Measurements from ENCODE around the gene TEX26.

TEX26 gene

DNA sequence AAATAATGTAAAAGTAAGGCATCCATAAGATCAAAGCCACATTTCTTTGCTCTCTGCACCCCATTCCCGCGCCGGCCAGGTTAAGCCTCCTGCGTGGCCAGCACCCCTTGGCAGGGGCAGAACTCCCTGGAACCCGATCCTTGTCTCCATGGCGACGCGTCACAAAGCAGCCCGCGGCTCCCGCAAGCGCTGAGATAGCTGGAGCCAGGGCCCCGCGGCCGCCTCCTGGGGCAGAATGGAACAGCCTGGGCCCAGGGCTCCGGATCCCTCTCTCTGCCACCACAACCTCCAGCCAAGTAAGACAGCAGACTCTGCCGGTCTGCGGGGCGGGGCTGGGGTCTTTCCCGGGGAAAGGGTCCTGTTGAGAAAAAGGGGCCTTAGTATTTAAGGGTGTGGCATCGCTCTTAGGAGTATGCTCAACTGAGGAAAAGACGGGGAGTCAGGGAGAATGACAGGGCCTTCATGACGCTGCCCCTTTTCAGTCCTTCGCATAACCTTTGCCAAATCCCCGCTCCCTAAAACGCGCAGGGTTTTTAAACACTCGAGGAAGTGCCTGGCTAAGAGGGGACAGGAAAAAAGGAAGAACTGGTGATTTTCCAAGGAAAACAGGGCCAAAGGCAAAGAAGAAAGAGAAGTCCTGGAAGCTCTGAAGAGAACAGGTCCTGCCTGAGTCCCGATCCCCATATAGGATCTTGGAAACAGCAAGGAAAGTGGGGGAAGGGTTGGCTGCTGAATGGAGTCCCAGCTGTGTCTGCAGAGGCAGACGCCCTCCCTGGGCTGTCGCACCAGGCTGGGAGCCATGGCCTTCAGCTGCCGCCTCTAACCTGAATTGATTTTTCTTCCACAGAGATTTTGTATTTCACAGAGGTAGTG, at the start of gene TEX26:
TSS of gene TEX26 (plus strand) at position 176 of the 873 bp plus-strand sequence. CDS start at position 236, 60 bp downstream.
- no peak for DNase-seq

DNA sequence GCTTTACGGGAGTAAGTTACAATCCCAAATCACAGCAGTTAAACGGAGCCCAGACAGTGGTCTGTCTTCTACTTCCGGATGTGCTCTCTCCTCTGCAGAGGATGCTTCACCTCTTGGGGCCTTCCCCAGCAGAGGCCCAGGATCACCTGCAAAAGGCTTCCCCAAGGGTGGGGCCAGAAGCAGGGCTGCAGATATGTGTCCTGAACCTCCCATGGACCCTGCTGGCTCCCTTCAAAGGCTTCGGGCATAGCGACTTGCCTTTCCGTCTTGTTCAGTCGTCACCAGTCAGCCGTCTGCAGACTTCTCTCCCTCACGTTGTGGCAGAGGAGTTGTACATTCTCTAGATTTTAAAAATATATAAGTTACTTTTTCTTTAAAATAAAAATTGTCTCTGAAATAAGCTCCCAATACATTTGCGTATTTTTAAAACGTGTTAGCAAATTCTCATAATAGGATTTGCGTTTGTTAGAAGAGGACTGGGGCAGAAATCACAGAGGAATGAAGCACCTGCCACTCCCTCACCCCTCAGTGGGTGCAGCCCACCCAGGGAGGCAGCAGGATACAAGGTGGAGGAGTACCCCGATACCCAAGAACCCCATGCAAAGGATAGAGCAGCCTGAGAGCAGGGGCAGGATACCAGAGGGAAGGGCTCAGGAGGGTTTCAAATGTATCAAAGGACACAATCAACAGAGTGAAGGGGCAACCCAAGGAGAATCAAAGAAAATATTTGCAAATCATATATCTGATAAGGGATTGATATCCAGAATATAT, 49.3 kb upstream of the TEX26 start:
- no peak for DNase-seq

DNA sequence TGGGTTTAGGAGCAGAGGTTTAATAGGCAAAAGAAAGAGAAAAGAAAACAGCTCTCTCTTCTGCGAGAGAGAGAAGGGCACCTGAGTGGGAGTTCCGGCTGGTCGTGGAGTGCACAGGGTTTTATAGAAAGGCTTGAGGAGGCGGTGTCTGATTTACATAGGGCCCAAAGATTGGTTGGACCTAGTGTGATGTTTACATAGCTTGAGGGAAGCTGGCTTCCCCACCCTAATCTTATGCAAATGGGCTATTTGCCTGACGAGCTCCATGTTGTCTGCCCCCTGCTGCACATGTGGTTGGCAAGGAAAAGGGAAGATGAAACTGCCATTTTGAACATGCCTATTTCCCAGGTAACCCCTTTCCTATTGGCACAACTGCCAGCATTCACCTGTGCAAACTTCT, 47.9 kb upstream of the TEX26 start:
- DNase-seq: no peak

DNA sequence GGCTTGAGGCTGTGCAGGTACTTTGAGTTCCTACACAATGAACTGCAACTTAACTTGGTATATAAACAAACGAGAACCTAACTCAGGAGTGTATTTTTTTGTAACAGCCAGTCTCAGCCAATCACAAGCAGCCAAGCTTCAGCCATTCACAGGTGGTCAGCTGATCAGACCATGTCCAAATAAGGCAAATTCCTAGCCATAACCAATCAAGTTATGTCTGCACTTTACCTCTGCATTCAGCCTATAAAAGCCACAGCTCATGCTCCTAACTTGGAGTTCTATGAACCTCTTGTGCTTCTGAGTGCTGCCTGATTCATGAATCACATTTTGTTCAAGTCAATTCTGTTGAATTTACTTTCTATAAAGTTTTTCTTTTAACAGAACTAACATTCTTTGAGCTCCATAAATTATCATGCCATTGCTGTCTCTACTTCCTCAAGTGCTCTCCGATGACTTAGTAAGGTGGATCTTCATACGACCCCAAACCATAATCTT, 43.2 kb upstream of the TEX26 start:
- DNase-seq: no peak

DNA sequence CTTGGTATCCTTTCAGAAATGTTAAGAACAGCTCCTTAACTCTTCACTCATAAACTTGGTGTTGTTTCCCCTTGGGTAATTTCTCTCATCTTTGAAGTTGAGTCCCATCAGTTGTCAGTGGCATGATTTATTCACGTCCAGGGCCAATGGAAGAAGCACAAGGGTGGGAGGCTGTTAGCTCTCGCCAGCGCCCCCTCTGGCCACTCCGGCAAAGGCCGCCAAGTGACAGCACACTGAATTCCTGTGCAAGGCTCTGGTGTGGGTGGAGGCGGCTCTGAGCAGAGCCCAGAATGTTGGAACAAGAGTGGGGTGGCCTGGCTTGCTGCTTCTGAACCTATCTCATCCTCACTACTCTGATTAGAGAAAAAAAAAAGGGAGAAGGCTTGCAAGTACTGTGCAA, 39.5 kb upstream of the TEX26 start:
- no peak for DNase-seq

DNA sequence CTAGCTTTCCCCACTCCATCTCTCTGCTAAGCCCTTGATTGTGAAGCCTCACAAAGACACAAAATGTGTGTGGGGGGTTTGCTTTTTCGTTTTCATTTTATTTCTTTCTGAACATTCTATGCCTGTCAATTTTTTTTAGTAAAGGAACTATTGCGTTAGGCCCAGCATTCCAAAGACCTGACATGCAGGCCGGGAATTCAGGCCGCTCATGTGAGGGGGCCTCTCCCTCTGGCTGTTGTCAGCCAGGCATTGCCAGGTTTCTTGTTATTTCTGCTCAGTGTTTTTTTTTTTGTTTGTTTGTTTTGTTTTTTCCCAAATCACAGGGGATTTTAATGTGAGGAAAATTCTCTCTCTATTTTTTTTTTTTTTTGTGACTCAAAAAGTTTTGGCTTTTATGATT, 36.7 kb upstream of the TEX26 start:
- DNase-seq: no peak

DNA sequence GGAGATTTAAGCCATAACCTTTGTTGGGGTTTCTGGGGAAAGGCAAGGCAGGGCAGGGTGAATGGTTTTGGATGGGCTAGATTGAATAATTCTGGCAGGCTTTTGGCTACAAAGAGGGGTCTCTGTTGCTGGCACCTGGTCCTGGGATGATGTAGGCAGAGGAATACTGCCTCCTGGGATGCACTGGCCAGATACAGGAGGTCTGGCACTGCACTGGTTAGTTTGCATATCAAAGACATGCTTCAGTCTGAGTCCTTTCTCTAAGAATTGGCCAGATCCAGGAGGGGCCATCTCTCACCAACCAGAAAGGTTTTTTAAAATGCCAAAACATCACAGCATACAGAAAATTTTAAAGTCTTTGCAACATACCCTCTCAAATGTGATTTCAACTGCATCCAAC, 34.4 kb upstream of the TEX26 start:
- no peak for DNase-seq

DNA sequence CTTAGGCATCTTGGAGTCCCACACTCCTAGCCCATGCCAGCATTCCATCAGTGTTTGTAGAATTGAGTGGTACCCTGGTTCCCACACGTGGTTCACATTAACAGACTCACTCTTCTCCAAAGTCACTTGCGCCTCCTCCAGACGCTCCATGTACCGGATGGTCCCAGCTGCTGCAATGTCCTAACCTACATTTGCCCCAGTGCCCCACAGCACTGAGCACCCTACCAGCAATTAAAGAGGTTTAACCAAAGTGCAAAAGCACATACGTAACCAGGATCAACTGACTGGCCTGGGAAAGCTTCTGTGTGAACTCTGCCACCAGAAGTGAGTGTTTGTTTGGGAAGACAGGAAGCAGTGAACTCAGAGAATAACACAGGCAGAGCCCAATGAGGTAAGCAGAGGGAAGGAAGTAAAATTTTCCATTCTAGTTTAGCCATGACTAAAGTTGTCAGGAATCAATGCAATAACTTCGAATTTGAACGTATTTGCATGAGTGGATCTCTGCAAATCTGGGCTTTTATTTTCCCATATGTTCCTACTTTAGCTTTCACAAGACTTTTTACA, 33.7 kb upstream of the TEX26 start:
- DNase-seq: no peak

DNA sequence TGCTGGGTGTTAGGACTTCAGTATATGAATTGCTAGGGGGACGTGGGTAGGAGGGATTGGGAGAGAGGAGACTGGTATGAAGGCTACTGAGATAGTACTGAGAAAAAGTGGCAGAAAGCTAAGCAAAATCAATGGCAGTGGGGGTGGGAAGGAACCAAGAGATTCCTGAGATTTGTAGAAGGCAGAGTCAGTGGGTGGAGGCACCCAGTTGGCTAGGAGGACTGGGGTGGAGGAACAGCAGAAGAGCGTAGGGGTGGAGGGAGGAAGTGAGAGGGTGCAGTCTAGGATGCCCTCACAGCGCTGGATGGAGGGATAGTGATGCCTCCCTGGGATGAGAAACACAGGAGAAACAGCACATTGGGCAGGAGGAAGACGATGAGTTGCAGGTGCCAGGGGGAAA, 32.0 kb upstream of the TEX26 start:
- no peak for DNase-seq

DNA sequence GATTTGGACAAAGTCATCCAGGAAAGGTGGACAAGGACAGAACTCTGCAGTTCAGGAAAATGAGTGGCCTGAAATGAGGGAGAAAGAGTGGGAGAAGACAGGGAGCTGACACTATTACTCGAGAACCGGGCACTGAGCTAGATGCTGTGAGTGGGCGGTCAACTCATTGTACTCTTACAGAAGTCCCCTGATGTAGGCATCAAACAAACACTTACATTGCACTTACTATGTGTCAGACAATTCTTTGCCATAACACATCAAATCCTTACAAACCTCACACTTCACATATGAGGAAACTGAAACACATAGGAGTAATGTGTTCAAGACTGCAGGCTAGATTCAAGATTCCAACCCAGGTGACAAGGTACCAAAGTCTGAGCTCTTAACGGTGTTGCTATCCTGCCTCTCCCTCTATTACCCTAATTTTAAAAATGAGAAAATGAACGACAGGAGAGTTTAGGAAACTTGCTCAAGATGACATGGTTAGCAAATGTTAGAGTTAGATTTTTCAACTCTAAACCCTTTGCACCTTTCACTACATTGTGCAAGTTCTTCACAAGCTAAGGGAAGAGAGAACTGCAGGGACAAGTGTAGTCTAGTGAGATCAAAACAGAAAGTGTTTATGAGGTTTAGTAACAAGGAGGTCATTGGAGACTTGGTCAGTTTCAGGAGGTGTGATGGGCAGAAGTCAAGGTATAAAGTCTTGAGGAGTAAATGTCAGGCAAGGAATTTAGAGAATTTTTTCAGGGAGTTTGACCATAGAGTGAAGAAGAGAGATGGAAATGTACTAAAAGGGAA, 31.3 kb upstream of the TEX26 start:
- DNase-seq: no peak

DNA sequence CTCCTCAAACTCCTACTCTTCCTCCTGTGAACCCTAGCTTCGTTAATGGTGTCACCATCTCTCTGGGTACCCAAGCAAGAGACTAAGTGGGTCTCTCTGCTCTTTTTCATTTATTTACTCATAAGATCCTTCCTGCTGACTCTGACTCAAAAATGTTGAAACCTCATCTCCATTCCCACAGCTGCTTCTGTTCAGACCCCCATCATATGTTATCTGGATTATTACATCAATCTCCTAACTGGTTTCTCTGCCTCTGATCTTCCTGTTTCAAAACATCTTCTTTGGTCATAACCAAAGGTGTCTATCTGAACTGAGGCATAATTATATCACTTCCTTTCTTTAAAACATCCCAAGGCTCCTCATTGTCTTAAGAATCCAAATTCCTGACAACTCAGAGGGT, 28.4 kb upstream of the TEX26 start:
- DNase-seq: no peak

DNA sequence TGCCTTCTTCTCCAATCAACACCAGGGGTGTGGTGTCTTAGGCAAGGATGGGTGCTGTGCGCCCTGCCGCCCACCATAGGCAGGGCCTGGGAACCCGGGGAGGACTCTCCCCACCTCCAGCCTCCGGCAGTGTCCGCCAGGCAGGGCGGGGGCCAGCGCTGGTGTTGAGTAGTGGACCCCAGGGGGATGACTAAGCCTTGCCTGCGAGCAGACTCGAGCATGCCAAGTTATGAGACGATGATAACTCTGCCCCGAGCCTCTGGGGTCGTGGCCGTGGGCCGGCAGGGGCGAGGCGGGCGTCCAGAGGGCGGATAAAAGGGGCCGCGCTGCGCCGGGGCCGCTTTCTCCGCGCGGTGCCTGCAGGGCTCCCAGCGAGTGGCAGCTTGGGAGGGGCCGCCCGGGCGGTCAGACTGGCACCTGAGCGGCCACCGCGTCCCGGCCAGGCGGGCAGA, 26.5 kb upstream of the TEX26 start, which contains the start of gene MEDAG:
TSS of gene MEDAG (plus strand) at position 340 of the 452 bp plus-strand sequence. CDS start 245 bp downstream, outside the sequence.
- no peak for DNase-seq

DNA sequence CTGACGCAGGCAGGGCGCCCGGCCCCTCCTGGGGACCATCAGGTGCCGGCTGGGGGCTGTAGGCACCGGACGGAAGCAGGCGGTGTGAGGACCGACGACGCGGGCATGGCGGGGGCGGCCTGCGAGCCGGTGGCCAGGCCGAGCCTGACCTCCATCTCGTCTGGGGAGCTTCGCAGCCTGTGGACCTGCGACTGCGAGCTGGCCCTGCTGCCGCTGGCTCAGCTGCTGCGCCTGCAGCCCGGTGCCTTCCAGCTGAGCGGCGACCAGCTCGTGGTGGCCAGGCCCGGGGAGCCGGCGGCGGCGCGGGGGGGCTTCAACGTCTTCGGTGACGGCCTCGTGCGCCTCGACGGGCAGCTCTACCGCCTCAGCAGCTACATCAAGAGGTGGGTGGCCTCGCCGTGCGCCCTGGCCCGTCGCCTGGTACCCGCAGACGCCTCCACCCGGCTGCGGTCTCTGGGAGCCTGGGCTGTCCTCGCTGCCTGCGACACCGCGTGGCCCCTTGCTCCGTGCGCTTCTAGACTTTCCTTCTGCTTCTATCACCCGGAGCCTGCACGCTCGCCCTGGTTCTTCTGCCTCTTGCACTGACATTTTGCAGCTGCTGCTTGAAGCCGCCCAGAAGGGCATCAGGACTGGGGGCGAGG, 25.9 kb upstream of the TEX26 start:
- no peak for DNase-seq

DNA sequence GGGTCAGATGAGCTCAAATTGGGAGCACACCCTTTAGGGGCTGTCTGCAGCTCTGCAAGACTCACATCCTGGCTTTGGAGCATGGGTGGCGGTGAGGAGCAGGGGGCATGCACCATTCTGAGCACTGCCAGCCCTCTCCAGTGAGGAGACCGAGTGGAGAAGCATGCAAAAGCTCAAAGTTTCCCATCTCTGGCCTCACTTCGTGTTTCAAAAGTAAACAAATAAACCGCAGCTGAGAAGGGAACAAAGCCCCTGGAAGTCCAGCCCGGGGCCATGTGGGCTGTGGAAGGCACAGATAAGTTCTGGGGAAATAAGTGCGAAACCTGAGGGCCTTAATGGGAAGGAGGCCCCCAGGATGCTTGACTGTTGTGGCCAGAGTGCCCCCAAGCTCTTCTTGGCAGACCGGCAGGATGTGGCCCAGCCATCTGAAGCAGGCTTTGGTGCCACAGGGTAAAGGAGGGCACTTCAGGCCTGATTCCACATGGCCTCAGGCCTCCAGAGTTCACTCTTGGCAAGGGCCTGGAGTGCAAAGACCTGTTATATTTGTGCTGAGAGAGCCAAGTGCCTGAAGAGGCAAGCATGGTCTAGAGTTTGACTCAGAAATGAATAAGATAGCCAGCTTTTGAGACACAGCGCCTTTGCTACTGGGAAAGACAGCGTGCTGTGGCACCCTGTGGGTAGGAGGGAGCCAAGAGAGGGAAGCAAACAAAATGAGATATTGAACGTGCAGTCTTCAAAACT, 25.2 kb upstream of the TEX26 start:
- no peak for DNase-seq

DNA sequence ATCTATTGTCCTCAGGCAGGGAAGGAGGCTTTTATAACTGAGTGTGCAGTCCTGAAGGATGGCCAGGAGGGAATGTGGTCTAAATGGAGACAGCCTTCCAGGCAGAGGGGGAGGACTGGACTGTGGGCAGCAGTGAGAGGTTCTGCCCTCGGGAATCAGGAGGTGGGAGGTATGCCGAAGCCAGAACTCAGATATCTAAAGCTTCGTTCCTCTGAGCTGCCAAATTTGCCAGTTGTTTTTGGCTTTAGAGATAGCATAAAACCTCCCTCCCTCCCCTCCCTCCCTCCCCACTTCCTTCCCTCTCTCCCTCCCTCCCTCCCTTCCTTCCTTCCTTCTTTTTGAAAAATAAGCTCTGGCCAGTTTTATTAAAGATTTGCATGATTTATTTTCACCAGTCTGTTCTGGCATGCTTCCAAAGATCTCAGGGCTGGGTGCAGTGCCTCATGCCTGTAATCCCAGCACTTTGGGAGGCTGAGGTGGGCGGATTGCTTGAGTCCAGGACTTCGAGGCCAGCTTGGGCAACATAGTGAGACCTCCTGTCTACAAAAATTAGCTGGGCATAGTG, 24.0 kb upstream of the TEX26 start:
- DNase-seq: no peak

DNA sequence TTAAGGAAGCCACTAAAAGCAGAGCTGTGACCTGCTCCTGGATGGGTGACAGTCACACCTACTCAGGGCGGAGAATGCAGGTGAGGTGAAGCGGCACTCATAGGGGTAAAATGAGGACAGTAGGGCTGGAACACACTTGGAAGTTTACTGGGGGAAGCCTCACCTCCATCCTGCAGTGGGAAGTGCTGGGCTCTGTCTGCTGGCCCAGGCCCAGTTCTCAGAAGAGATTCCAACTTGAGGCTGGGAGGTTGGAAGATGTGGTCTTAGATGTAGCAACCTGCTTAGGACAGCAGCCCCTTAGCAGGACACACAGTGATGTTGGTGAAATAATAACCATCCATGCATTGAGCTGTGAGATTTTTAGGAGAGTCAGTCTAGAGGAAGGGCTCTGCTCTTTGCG, 21.8 kb upstream of the TEX26 start:
- no peak for DNase-seq

DNA sequence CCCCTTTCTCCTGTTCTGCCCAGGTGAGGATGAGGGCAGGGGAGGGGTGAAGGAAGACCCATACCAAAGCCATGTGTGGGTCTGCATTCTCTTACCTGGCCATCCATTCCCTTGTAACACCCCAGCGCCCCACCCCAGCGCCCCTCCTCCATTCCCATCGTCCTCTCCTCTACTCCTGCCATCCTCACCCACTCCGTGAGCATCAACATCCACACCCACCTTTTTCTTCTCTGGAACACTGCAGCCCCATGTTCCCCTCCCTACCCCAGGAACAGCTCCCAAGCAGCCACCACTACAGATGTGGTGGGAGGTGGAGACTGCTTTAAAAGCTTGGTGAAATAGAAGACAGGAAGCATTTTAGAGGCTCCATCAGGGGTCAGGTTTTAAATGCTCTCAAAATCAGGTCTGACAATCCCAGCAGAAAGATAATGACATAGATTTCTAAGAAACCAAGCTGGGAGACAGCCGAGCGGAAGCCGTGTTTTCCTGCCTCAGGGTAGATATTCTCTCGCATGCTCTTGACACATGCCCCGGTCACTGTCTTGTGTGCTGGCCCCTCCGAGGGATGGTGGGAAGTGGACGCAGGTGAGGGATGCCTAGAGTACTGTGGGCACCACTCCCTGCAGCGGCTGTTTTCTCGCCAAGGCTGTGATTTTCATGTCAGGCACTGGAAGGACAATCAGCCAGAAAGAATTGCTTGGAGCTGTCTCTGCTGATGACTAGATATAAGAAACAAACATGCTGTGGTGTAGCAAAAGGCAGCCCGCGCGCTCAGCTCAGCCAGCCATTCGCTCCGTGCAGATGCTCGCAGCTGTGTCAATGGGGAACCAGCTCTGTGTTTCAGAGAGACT, 16.5 kb upstream of the TEX26 start:
- no peak for DNase-seq

DNA sequence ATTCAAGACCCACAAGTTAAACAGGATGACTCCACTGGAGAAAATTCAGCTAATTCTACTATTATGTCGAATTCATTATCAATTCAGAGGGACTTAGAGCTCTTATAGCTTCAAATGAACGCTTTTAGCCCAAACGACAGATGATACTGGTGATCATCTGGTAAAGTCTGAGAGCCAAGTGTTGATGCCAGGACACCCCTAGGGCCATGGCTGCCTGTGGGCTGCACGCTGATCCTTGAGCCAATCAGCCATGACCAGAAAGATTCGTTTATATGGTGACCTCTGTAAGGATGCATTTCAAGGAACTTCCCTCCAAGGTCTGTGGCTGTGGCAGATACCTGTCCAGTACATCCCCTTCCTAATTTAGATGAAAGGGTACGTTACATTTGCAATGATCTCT, 15.5 kb upstream of the TEX26 start:
- DNase-seq: no peak

DNA sequence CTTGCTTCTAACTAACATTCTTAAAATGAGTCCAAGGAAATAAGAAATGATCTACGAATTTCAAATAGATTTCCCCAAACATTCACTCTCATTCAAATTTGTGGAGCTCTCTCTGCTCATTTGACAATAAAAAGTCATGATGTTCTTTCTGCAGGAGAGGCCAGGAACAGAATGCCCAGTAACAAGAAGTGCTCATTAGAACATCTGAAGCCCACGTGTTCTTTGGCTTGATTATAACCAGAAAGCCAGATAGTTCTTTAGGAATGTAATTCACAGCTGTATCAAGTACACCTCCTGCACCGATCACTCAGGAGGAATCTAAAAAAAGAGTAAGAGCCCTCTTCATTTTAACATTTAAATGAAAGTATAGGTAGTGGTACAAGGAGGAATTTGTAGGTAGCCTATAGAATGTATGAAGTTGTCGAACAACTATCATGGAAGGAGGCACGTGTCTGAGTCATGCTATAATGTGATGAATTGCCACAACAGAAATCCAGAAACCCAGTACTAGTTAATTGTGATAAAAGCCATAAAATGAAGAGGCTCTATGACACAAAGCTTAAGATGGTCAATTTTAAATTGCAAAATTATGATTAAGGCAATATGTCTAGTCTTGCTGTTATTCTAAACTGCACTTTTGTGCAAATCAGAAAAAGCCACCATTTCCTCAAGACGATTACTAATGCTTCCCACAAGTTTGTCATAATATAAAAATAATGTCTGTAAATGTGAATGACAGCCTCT, 13.6 kb upstream of the TEX26 start:
- no peak for DNase-seq
